Gastroesophageal sphincter (tissue), 3 donors: ENCODE results near the gene ADAM22.

ENCODE experiments used
- EP300 ChIP-seq: sonication (generic); formaldehyde crosslinking; IDR thresholded peaks from one replicate; pipeline ENCODE4 v1.6.1; 2017; ENCODE audit warnings: antibody characterized with exemption, mild to moderate bottlenecking
- POLR2A ChIP-seq, 2 donors: fragments of 450-650 bp; IDR thresholded peaks; one replicate each; pipeline ENCODE4 v1.6.1; 2017; ENCODE audit warnings: antibody characterized with exemption in 2 of 2, mild to moderate bottlenecking in 2 of 2, moderate library complexity in 1 of 2
- POLR2AphosphoS5 ChIP-seq: sonication (generic); formaldehyde crosslinking; IDR thresholded peaks from one replicate; pipeline ENCODE4 v1.6.1; 2017; ENCODE audit warnings: antibody characterized with exemption
- TF ChIP-seq, protein P1 (sequence below), 4 experiments: fragments of 200-600 bp in 2 of 4; fragments of 450-650 bp in 2 of 4; sonication (generic) in 1 of 4; IDR thresholded peaks; one replicate each; pipeline ENCODE4 v1.5.1; 2017 to 2019; ENCODE audit warnings: antibody characterized with exemption in 4 of 4, mild to moderate bottlenecking in 2 of 4, moderate library complexity in 2 of 4

DNA sequence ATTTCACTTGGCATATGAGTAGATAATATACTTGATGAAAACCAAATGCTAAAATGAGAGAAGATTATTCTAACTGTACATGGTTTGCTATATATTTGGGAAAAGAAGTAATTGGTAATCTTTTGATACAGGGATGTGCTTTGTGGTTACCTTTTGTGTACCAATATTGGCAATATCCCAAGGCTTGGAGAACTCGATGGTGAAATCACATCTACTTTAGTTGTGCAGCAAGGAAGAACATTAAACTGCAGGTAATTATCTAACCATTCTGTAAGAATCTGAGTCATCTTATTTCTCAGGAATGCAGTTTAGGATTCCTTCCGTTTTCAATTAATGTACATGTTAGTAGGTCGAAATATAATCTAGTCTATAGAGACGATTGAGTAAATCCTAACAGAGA lies 221.7 kb downstream of the ADAM22 start:
- TF ChIP-seq, protein P1, sequence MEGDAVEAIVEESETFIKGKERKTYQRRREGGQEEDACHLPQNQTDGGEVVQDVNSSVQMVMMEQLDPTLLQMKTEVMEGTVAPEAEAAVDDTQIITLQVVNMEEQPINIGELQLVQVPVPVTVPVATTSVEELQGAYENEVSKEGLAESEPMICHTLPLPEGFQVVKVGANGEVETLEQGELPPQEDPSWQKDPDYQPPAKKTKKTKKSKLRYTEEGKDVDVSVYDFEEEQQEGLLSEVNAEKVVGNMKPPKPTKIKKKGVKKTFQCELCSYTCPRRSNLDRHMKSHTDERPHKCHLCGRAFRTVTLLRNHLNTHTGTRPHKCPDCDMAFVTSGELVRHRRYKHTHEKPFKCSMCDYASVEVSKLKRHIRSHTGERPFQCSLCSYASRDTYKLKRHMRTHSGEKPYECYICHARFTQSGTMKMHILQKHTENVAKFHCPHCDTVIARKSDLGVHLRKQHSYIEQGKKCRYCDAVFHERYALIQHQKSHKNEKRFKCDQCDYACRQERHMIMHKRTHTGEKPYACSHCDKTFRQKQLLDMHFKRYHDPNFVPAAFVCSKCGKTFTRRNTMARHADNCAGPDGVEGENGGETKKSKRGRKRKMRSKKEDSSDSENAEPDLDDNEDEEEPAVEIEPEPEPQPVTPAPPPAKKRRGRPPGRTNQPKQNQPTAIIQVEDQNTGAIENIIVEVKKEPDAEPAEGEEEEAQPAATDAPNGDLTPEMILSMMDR (IDR thresholded peaks at IDR 0.05) = no peak
- no peak for TF ChIP-seq POLR2A (IDR thresholded peaks at IDR 0.05)
- TF ChIP-seq POLR2AphosphoS5 = no peak
- TF ChIP-seq EP300 = no peak
